ENCODE data around the gene STK32B.

- TF ChIP-seq CTCF (conservative IDR thresholded peaks at IDR 0.05) (no peak), ZFX (IDR thresholded peaks at IDR 0.05) (no peak)
Observed at GRCh38 chr4:5447755-5448154, 396.5 kb downstream of the STK32B start.

All from C4-2B (cell line).